GM18517 (cell line): Measurements from ENCODE around the gene IFI27L2.

ENCODE experiments used
- ATAC-seq: cut with Tn5 transposase; IDR thresholded peaks from one replicate; pipeline ENCODE4 v1.9.1; 2021; ENCODE audit warnings: mild to moderate bottlenecking, moderate library complexity; ENCODE audit not compliant: unreplicated experiment

Gene IFI27L2

DNA sequence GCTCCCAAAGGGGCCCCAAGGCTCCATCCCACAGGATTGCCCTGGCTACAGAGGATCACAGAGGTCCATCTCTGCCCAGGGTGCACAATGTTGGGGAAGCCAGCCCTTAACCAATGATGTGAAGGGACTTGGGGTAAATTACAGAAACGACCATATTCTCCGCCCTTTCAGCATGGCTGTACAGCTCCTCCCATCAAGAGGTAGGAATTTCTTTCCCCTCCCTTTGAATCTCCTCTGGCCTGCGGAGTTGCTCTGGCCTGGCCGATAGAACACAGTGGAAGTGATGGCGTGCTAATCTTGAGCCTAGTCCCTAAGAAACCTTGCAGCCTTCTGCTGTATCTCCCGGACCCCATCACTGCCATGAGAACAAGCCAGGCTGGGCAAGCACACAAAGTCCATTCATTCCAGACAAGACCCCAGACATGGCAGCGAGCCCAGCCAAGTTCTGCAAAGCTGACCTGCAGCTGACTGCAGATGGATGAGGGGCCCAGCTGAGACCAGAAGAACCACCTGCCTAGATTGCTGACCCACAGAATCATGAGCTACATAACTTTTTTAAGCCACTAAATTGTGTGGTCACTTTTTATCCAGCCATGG lies 25.8 kb downstream of the IFI27L2 start:
- no peak for ATAC-seq

DNA sequence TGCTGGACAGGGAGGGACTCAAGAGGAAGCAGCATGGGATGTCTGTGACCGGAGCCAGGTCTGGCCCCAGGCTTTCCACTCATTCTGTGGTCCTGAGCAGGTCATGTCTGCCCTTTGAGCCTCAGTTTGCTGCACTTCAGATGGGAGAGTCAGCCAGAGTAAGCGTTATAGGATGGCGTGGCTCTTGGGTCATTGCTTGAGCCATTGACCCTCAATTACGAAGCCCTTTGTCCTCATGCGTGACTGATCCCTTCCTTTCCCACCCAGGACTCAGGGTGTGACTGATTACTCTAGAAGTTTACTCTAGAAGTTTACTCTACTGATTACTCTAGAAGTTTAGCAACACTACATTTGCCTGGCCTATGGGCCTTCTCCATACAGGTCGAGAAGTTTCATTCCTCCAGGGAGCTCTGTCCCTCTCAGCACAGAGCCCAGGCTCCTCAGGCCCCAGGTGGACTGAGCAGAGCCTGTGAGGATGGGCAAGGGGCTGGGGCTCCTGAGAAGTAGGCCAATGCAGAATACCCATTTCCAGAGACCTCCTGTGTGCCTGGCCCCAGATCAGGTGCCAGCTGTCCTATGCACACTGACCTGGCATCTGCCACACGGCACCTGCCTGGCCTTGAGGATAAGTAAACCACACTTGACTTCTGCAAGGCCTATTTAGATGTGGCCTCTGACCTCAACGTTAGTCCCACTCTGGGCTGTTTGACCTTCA lies 26.5 kb downstream of the IFI27L2 start:
- ATAC-seq = no peak

DNA sequence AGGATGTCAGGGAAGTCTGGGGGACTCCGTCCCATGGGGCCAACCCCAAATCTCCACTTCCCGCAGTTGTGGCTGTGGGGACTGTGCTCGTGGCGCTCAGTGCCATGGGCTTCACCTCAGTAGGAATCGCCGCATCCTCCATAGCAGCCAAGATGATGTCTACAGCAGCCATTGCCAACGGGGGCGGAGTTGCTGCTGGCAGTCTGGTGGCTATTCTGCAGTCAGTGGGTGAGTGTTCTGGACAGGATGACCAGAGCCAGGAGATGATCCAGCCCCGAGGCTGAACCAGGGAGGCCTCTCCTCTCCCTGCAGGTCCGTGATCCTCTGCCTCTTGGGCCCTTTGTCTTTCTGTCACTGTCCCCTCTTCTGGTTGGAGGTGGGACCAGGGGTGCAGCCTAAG lies 27.7 kb downstream of the IFI27L2 start:
- no peak for ATAC-seq

DNA sequence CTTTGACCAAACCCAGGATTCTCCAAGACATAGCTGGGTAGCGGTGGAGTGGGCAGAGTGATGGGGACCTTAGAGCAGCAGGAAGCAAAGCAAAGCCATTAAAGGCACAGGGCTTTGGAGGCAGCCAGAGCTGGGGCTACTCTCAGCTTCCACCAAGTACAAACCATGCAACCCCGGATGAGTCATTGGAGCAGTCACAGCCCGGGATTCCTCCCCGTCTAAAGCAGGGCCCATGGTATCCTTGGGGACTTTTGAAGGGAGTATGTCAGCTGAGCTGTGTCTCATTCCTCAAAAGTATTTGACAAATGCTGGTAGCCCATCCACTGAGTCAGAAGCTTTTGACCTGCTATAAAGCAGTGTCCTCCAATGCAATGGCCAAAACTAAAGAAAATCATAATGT lies 28.6 kb downstream of the IFI27L2 start:
- no peak for ATAC-seq

DNA sequence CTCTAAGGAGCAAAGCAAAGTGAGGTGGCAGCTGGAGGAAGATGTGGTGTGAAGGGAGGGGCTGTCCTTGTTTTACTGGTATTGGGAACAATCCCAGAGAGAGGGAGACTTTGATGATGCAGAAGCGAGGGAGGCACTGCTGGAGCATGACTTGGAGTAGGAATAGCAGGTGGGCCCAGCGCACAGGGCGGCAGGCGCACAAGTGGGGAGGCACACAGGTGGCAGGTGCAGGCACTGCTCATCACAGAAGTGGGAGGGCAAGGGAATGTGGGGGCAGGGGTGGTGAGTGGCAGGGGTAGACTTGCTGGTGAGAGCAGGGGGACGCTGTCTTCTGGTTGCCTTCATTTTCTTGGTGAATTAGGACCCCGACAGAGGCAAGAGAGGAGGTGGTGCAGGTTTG lies 30.4 kb downstream of the IFI27L2 start:
- ATAC-seq = no peak

DNA sequence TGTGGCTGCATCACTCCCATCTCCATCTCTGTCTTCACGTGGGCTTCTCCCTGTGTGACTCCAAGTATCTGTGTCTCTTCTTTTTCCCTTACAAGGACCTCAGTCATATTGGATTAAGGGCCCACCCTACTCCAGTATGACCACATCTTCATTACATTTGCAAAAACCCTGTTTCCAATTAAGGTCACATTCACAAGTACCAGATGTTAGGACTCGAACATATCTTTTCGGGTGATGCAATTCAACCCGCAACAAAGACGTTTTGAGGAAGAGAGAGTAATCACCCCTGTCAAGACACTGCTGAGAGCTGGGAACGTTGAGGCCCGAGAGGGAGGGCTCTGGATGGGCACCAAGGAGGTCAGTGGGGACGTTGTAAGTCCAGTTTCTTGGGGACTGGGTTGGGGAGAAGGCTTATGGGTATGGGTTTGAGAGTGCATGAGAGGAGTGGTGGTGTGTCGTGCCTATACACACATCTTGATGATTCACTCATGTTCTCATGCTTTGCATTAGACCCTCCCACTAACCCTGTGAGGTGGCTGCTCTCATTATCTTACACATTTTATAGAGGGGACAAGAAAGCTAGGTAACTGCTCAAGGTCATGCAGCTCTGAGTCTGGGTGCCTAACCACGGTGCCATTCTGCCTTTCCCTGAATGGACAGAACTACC lies 30.9 kb downstream of the IFI27L2 start:
- no peak for ATAC-seq

DNA sequence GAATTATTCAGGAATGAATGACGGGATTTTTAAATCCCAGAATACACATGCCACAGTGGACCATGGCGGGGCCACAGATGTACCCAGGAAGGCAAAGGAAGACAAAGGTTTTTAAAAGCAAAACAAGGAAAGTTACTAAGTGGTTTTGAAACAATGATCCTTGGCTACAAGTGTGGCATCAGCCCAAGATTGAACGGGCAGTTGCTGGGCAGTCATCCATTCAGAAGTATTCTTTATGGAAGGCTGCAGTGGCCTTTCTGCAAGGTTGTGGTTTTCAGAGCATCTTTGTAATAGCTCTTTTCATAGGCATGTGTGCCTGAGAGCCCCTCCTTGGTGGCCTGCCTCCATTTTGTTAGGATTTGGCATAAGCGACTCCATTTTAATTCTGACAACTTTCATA lies 32.3 kb downstream of the IFI27L2 start:
- ATAC-seq = no peak

DNA sequence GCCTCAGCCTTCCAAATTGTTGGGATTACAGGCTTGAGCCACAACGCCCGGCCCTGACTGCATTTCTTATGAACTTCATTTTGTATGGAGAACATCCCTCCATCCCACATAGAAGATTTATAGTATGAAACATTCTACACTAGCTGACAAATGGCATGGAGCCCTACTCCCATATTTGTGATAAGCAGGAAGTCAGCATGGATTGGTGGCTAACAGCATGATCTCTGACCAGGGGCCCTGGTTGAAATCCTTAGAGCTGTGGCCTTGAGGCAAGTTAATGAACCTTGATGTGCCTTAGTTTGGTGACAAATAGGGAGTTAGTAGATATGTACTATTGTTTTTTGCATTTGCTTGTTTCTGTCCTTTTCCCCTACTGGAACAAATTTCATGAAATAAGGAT lies 36.0 kb downstream of the IFI27L2 start:
- no peak for ATAC-seq

DNA sequence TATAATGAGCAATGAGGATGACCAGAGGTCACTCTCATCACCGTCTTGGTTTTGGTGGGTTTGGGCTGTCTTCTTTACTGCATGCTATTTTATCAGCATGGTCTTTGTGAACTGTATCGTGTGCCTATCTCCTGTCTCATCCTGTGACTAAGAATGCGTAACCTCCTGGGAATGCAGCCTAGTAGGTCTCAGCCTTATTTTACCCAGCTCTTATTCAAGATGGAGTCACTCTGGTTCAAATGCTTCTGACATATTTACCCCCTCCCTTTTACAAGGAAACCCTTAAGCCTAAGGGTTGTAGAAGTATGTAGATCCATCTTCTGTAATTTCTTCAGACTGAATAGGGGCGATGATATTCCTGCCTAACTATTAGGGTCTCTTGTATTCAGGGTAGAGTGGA lies 39.9 kb downstream of the IFI27L2 start:
- no peak for ATAC-seq

DNA sequence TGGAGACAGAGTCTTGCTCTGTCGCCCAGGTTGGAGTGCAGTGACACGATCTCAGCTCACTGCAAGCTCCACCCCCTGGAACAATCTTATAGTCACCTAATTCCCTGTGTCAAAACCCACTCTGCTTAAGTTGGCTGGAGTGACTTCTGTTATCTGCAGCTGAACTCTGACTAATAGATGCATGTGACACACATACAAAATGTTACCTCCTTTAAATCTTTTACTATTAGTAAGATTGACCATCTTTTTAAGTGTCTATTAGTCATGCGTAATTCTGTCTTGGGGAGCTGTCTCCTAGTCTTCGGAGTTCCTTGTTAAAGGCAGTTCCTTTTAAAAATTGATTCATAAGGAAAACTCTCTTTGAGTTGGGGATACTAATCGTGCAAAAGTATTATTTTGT lies 40.9 kb downstream of the IFI27L2 start:
- no peak for ATAC-seq

DNA sequence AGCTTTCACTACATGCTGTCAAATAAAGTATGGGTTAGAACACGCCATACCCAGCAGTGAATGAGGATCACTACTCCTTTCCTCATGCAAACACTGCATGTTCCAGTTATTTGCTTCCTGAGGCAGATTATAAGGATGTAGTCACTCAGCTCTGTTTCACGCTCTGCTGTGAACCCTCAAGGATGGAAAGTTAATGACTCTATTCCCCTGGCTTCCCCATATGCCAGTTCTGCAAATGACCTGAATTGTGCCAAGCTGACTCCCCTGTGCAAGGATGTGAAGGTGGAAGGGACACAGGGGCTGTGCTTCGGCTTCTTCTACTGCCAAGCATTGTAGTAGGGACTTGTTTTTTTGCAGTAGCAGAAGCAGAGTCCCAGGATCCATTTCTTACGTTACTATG lies 41.5 kb downstream of the IFI27L2 start:
- ATAC-seq = no peak

DNA sequence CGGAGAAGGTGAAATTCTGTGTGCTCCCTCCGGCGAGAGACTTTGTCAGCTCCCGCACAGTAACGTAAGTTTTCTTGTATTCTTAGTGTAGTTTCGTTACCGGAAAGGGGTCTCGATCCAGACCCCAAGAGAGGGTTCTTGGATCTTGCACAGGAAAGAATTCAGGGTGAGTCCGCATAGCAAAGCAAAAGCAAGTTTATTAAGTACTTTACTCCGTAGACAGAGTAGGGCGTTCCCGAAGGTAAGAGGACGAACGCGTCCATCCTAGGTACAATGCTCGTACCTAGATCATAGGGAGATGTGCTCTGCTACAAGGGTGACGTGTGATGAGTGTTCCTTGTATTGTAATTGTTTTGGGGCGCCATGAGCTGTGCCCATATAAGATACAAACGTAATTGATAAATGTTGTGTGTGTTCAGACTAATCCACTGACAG lies 48.0 kb downstream of the IFI27L2 start:
- peak; percentile 28 for ATAC-seq

DNA sequence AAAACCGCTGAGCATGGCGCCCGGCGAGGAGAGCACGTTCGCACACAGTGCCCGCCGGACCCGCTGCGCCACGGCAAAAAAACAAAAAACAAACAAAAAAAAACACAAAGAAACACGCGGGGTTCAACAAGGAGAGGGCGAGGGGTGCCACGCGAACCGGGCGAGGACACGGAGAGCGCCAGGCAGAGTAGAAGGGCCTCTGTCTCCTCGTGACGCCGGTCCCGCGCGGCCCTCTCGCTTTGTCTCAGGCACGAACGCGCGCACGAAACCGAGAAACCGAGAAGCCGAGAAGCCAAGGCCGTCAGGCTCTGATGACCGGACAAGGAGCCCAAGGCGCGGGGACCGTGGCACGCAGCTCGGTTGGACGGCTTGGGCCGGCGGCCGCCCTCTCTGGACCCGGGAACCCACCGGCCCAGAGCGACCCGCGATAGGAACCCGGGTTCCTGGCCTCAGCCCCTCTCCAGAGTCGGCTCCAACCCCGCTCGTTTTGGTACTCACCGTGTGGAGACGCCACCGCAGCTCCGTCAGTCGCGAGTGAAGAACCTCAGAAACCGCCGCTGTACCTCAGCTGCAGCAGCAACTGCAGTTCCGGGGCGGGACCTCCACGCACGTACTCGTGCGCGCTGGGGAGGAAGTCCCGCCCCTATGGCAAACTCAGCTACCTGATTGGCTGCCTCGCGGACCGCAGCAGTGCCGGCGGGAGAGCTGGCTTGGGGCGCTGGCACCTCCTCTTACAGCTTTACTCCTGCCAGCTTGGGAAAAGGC lies 48.6 kb downstream of the IFI27L2 start, which contains the start of the genes DDX24 and IFI27L1:
Gene DDX24, minus strand, starts transcription at position 582 of the 765 bp plus-strand sequence. CDS start 1,460 bp downstream, outside the sequence.
Gene IFI27L1, plus strand, starts transcription at position 690 of the 765 bp plus-strand sequence. CDS start 15,628 bp downstream, outside the sequence.
- ATAC-seq = peak; percentile 95

DNA sequence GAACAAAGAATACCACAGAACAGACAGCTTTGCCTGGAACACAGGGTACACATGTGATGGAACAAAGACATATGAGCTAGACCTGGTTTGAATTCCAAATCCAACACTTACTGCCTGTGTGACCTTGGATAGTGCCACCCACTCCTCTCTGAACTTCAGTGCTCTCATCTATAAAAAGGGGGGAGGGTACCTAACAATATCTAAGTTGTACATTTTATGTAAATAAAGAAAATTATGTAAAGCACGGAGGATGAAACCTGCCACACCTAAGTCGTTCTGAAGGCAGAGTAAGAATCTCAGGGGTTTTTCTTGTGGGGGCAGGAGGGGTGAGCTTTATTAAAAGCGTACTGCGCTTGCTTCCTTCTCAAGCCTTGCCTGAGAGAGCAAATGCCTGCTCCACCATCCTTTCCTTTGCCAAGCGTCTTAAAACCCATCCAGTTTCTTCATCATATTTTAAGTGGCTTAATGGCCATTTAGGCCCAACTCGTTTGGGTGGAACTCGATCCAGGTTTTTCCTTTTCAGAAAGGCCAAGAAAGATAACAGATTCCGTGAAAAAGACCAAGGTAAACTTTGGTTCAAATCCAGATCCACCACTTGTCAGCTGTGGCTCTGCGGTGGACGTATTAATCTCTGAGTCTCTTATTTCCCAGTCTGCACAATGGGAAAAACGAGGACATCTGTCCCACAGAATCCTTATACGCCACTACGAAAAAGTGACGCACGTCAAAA lies 49.3 kb downstream of the IFI27L2 start:
- no peak for ATAC-seq

DNA sequence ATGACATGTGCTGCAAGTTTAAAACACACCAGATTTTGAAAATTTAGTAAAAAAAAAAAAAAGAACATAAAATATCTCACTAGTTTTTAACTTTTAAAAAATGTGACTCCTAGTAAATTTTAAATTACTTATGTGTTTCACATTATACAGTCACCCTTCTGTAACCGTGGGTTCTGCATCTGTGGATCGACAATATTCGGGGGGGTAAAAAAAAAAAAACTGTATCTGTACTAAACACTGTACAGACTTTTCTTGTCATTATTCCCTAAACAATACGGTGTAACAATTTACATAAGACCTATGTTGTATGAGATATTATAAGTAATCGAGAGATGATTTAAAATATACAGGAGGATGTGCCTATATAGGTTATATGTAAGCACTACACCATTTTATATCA lies 51.6 kb downstream of the IFI27L2 start:
- ATAC-seq = no peak
